Naive B cell (primary cell): ENCODE data around the gene ELP4. TPM values are rescaled to one million over a fixed set of nuclear protein-coding genes. Genes with fewer than 3 reads are reported as not detected.

Source experiments
- ATAC-seq, 2 donors: fragments of 150-1000 bp; cut with Tn5 transposase; 2 replicates each; pipeline ENCODE4 v1.10.0; 2021; ENCODE audit warnings: low read depth in 2 of 2, mild to moderate bottlenecking in 2 of 2, moderate library complexity in 2 of 2
- DNase-seq: peaks from one replicate; pipeline ENCODE4 v3.0.0; 2022
- H3K27ac Mint-ChIP-seq, 6 donors: one replicate each; pipeline ENCODE4 v1.8.0; 2020 to 2022; ENCODE audit warnings: mild to moderate bottlenecking in 6 of 6, mixed read lengths in 6 of 6, moderate library complexity in 5 of 6, inconsistent platforms in 2 of 6
- H3K27me3 Mint-ChIP-seq, 3 donors: one replicate each; pipeline ENCODE4 v1.8.0; 2021 to 2022; ENCODE audit warnings: mixed read lengths in 3 of 3, mild to moderate bottlenecking in 1 of 3
- H3K36me3 Mint-ChIP-seq, 2 donors: one replicate each; pipeline ENCODE4 v1.8.0; 2020 to 2022; ENCODE audit warnings: mixed read lengths in 2 of 2, inconsistent platforms in 1 of 2, mild to moderate bottlenecking in 1 of 2
- H3K4me1 Mint-ChIP-seq, 3 donors: one replicate each; pipeline ENCODE4 v1.8.0; 2020 to 2022; ENCODE audit warnings: mixed read lengths in 3 of 3, inconsistent platforms in 1 of 3, mild to moderate bottlenecking in 1 of 3, moderate library complexity in 1 of 3
- H3K4me3 Mint-ChIP-seq, 8 donors: one replicate each; pipeline ENCODE4 v1.8.0; 2020 to 2022; ENCODE audit warnings: mild to moderate bottlenecking in 8 of 8, mixed read lengths in 8 of 8, moderate library complexity in 8 of 8, inconsistent platforms in 2 of 8
- H3K9me3 Mint-ChIP-seq, 7 donors: one replicate each; pipeline ENCODE4 v1.8.0; 2020 to 2022; ENCODE audit warnings: mixed read lengths in 7 of 7, mild to moderate bottlenecking in 5 of 7, inconsistent platforms in 2 of 7, moderate library complexity in 1 of 7
- polyA plus RNA-seq, 6 donors: library from polyadenylated mRNA; unstranded; fragments of 300-500 nt; fragmentation: Illumina TruSeq; gene quantifications; one replicate each; pipeline ENCODE4 v1.2.3, GENCODE V29; 2021; ENCODE audit warnings: low read depth in 6 of 6

ELP4 gene
- polyA plus RNA-seq, 6 donors from 2014 or later: 16.7 to 25.0 (median 19.9) TPM

DNA sequence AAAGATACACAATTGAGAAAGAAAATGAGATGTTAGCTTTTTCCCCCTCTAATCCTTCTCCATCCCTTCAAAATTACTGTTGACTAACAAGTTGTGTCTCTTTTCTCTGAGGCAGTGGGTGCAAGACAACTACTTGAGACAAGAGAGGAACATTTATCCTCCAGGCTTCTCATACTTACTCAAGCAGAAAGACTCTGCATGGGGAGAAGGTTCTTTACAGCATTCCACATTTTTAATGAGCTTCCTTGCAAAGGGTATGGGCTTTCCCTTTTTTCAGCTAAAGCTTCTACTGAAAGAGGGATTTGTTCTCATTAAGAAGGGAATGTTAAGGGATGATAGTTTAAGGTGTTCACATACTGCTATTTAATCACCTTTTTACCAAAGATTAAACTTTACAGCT is 253.7 kb downstream of the ELP4 start:
- Mint-ChIP-seq H3K4me1 (no peaks in the 10 kb centered on the region), H3K4me3 (no peak overlapping the region), H3K27me3 (no peaks in the 10 kb centered on the region), H3K9me3 (no peaks in the 10 kb centered on the region), H3K36me3 (peaks cover 0 to 4% of the 10 kb centered on the region in 2 donors), H3K27ac (no peak overlapping the region)
- ATAC-seq: no peak
- DNase-seq: no peak

- ATAC-seq (no peak), DNase-seq (no peak)
- Mint-ChIP-seq H3K4me1 (no peaks in the 10 kb centered on the region), H3K27ac (no peak overlapping the region), H3K27me3 (no peaks in the 10 kb centered on the region), H3K4me3 (no peak overlapping the region), H3K36me3 (no peaks in the 10 kb centered on the region), H3K9me3 (no peaks in the 10 kb centered on the region)
These were observed 254.7 kb downstream of the ELP4 start for GRCh38 chr11:31764261-31764660.

GRCh38 chr11:31764766-31765165 is 255.2 kb downstream of the ELP4 start:
- no peak overlapping the region for H3K4me3 Mint-ChIP-seq
- H3K27me3 Mint-ChIP-seq: no peaks in the 10 kb centered on the region
- no peak overlapping the region for H3K27ac Mint-ChIP-seq
- no peaks in the 10 kb centered on the region for H3K36me3 Mint-ChIP-seq
- DNase-seq (no peak), ATAC-seq (no peak)
- no peaks in the 10 kb centered on the region for H3K4me1 Mint-ChIP-seq
- H3K9me3 Mint-ChIP-seq: no peaks in the 10 kb centered on the region

DNA sequence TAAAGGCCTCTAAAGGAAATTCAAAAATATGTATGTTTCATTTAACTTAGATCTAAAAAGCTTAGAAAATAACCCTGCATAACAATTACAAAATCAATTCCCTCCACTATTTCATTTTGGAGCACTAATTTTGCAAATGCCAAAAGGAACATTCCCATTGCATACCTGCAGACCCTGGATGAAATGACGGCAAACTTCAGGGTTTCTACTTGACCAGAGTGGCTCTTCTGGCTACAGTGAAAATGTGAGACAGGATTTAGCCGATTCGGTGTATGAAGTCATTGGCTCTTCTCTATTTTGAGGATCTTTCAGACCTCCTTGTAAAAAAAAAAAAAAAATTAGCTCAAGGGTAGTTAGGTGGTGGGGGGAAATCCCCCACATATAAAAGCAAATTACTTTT is 257.5 kb downstream of the ELP4 start:
- Mint-ChIP-seq H3K27ac (no peak overlapping the region), H3K36me3 (peaks cover 1 to 5% of the 10 kb centered on the region in 2 donors), H3K4me3 (no peak overlapping the region), H3K9me3 (no peaks in the 10 kb centered on the region), H3K27me3 (no peaks in the 10 kb centered on the region), H3K4me1 (no peaks in the 10 kb centered on the region)
- ATAC-seq (no peak), DNase-seq (no peak)

DNA sequence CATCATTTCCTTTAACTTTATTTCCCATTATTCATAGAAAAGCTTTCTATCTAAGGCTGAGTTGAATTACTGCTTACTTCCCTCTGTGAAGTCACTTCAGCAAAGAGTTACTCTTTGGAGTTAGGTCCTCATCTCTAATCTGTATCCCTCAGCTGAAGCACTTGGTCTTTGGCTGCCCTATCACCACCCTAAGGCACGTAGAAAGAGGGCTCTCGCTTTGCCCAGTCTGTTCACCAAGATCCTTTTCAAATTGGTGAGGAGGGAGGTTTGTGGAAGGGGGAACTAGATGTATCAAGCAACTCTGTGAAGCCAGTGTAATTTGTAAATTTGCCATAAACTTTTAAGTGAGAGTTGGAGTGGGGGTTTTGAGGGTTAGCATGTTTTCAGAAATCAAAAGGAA is 258.1 kb downstream of the ELP4 start:
- ATAC-seq (no peak), DNase-seq (no peak)
- Mint-ChIP-seq H3K27me3 (no peaks in the 10 kb centered on the region), H3K9me3 (no peaks in the 10 kb centered on the region), H3K27ac (peak overlapping the region in 1 of 6 donors; percentile 8), H3K36me3 (peaks cover 8 to 9% of the 10 kb centered on the region in 2 donors), H3K4me3 (no peak overlapping the region), H3K4me1 (no peaks in the 10 kb centered on the region)

GRCh38 chr11:31768749-31769640 is 259.4 kb downstream of the ELP4 start:
- no peaks in the 10 kb centered on the region for H3K9me3 Mint-ChIP-seq
- no peaks in the 10 kb centered on the region for H3K27me3 Mint-ChIP-seq
- no peak for ATAC-seq
- peaks cover 8 to 9% of the 10 kb centered on the region in 2 donors for H3K36me3 Mint-ChIP-seq
- no peak for DNase-seq
- H3K4me3 Mint-ChIP-seq: no peak overlapping the region
- H3K4me1 Mint-ChIP-seq: no peaks in the 10 kb centered on the region
- H3K27ac Mint-ChIP-seq: no peak overlapping the region

GRCh38 chr11:31770011-31770700 is 260.6 kb downstream of the ELP4 start:
- Mint-ChIP-seq H3K27ac (peak overlapping the region in 2 of 6 donors; percentile 57 to 89), H3K27me3 (no peaks in the 10 kb centered on the region), H3K4me3 (no peak overlapping the region), H3K9me3 (no peaks in the 10 kb centered on the region), H3K36me3 (peaks cover 8 to 9% of the 10 kb centered on the region in 2 donors), H3K4me1 (no peaks in the 10 kb centered on the region)
- ATAC-seq: no peak
- no peak for DNase-seq

GRCh38 chr11:31772412-31772811 is 262.8 kb downstream of the ELP4 start:
- no peaks in the 10 kb centered on the region for H3K27me3 Mint-ChIP-seq
- H3K36me3 Mint-ChIP-seq: peaks cover 8 to 11% of the 10 kb centered on the region in 2 donors
- H3K9me3 Mint-ChIP-seq: peaks cover 0 to under 1% (median 0%) of the 10 kb centered on the region in 7 donors
- H3K4me3 Mint-ChIP-seq: no peak overlapping the region
- no peaks in the 10 kb centered on the region for H3K4me1 Mint-ChIP-seq
- DNase-seq (no peak), ATAC-seq (no peak)
- H3K27ac Mint-ChIP-seq: no peak overlapping the region

GRCh38 chr11:31779374-31779791 is 269.8 kb downstream of the ELP4 start:
- H3K27ac Mint-ChIP-seq: no peak overlapping the region
- H3K4me3 Mint-ChIP-seq: no peak overlapping the region
- H3K4me1 Mint-ChIP-seq: no peaks in the 10 kb centered on the region
- no peak for ATAC-seq
- peaks cover 0 to 3% (median 0%) of the 10 kb centered on the region in 7 donors for H3K9me3 Mint-ChIP-seq
- H3K36me3 Mint-ChIP-seq: peaks cover 0 to 11% of the 10 kb centered on the region in 2 donors
- no peaks in the 10 kb centered on the region for H3K27me3 Mint-ChIP-seq
- no peak for DNase-seq

GRCh38 chr11:31780078-31780477 is 270.5 kb downstream of the ELP4 start:
- H3K4me3 Mint-ChIP-seq: no peak overlapping the region
- H3K36me3 Mint-ChIP-seq: peaks cover 0 to 11% of the 10 kb centered on the region in 2 donors
- H3K27me3 Mint-ChIP-seq: no peaks in the 10 kb centered on the region
- H3K4me1 Mint-ChIP-seq: no peaks in the 10 kb centered on the region
- ATAC-seq: no peak
- no peak for DNase-seq
- no peak overlapping the region for H3K27ac Mint-ChIP-seq
- peaks cover 0 to 3% (median 0%) of the 10 kb centered on the region in 7 donors for H3K9me3 Mint-ChIP-seq

GRCh38 chr11:31780480-31780971 is 271.0 kb downstream of the ELP4 start:
- H3K4me3 Mint-ChIP-seq: no peak overlapping the region
- DNase-seq: no peak

DNA sequence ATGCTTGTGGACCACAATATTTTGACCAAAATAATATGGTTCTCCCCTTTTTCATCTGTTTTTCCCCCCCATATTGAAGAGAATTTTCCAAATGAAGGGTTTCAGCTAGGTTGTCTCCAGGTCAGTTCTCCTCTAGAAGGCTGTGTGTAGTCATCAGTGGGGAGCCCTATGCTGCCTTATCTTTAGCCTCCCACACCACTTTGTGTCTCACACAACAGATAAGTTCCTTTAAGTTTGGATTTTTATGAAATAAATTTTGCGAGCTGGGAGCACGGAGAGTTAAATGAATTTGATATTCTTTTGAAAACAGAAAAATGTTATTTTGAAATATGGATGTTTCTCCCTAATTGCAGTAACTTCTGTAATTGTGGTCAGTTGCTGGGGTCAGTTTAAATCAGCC is 272.7 kb downstream of the ELP4 start:
- no peak overlapping the region for H3K27ac Mint-ChIP-seq
- H3K4me3 Mint-ChIP-seq: no peak overlapping the region
- H3K36me3 Mint-ChIP-seq: peaks cover 0 to 12% of the 10 kb centered on the region in 2 donors

More at GRCh38 chr11:31780480-31780971, 271.0 kb downstream of the ELP4 start:
- H3K4me1 Mint-ChIP-seq: no peaks in the 10 kb centered on the region
- no peak for ATAC-seq
- H3K27ac Mint-ChIP-seq: no peak overlapping the region
- H3K27me3 Mint-ChIP-seq: no peaks in the 10 kb centered on the region
- peaks cover 0 to 3% (median 0%) of the 10 kb centered on the region in 7 donors for H3K9me3 Mint-ChIP-seq
- peaks cover 0 to 11% of the 10 kb centered on the region in 2 donors for H3K36me3 Mint-ChIP-seq

DNA sequence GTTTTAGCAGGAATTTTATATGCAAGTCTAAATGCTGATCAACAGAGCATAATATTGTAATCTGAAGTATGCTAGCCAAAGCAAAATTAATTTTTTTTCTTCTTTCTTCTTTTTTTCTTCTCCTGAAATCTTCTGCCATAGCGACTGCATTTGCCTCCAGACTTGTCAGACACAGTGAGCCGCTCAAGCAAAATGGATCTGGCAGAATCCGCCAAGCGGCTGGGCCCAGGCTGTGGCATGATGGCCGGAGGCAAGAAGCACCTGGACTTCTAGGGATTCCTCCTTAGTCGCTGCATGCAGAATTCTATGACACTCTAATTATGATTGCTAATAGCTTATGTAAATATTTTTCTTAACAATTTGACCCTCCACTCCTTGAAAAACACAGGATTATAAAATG is 273.7 kb downstream of the ELP4 start:
- no peaks in the 10 kb centered on the region for H3K4me1 Mint-ChIP-seq
- no peaks in the 10 kb centered on the region for H3K27me3 Mint-ChIP-seq
- H3K36me3 Mint-ChIP-seq: peaks cover 0 to 11% of the 10 kb centered on the region in 2 donors
- H3K4me3 Mint-ChIP-seq: no peak overlapping the region
- ATAC-seq (no peak), DNase-seq (no peak)
- no peak overlapping the region for H3K27ac Mint-ChIP-seq
- H3K9me3 Mint-ChIP-seq: no peaks in the 10 kb centered on the region

More for the DNA sequence above, 272.7 kb downstream of the ELP4 start:
- peaks cover 0 to 3% (median 0%) of the 10 kb centered on the region in 7 donors for H3K9me3 Mint-ChIP-seq
- no peaks in the 10 kb centered on the region for H3K27me3 Mint-ChIP-seq
- no peaks in the 10 kb centered on the region for H3K4me1 Mint-ChIP-seq
- ATAC-seq (no peak), DNase-seq (no peak)

DNA sequence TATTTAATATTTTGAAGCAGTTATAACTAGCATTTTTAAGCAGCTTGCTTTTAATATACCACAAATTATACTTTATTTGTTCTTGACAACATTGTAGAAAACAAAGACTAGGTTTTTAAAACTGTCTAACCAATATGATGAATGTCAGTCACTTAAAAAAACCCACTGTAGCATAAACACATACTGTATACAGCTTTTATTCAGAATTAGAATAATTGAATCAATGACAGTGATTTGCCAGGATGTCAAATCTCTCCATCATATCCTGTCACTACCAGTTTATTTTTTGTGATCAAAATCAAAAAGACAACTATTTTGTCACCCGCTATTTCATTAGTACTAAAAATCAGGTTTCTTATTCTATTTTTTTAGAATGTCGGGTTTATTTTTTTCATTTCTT is 275.0 kb downstream of the ELP4 start:
- Mint-ChIP-seq H3K9me3 (no peaks in the 10 kb centered on the region), H3K27ac (no peak overlapping the region), H3K36me3 (peaks cover 0 to 11% of the 10 kb centered on the region in 2 donors), H3K4me3 (no peak overlapping the region), H3K27me3 (no peaks in the 10 kb centered on the region), H3K4me1 (no peaks in the 10 kb centered on the region)
- ATAC-seq (no peak), DNase-seq (no peak)
